RWPE1 (cell line): ENCODE data around the gene LNP1.

Source experiments
- CTCF ChIA-PET: fragments of 350-600 bp; sonication (Branson Sonifier 250); formaldehyde crosslinking; extraction: SDS; loops from one replicate; lab custom pipeline; 2021; lab: Yijun Ruan, JAX
- POLR2A ChIA-PET: fragments of 400-600 bp; formaldehyde crosslinking; extraction: SDS; loops from one replicate; lab custom pipeline; 2020; ENCODE audit warnings: antibody characterized with exemption; ENCODE audit not compliant: low non-redundant PET; lab: Yijun Ruan, JAX
- DNase-seq: peaks from one replicate; pipeline ENCODE4 v3.0.0; 2012; ENCODE audit warnings: low spot score
- H3K27ac ChIP-seq: fragments of 450-650 bp; 2 replicates; pipeline ENCODE4 v1.5.1; 2017
- CTCF ChIP-seq: fragments of 450-650 bp; conservative IDR thresholded peaks from 2 replicates; pipeline ENCODE4 v1.5.1; 2017; ENCODE audit warnings: low read depth, mild to moderate bottlenecking

Gene LNP1

GRCh38 chr3:100396967-100397366 lies 4.4 kb upstream of the LNP1 start:
- POLR2A ChIA-PET: no interaction called here
- H3K27ac ChIP-seq: no peak overlapping the region
- TF ChIP-seq CTCF: no peak
- CTCF ChIA-PET: no interaction called here
- no peak for DNase-seq

GRCh38 chr3:100399341-100400071 lies 1.8 kb upstream of the LNP1 start:
- TF ChIP-seq CTCF: no peak
- CTCF ChIA-PET: interaction anchor here (1.2 kb wide), 1 partner anchor 13 kb away, joined by 3 read pairs; no protein-coding TSS in a partner anchor
- POLR2A ChIA-PET: no interaction called here
- H3K27ac ChIP-seq: no peak overlapping the region
- no peak for DNase-seq

GRCh38 chr3:100400419-100400779 lies 940 bp upstream of the LNP1 start:
- peak; percentile 14 for DNase-seq
- TF ChIP-seq CTCF: no peak
- peak overlapping the region; percentile 91 for H3K27ac ChIP-seq
- ChIA-PET POLR2A (no interaction called here), CTCF (interaction anchor here (1.2 kb wide), 1 partner anchor 14 kb away, joined by 3 read pairs; no protein-coding TSS in a partner anchor)

- DNase-seq: peak; percentile 24
- CTCF ChIA-PET: no interaction called here
- H3K27ac ChIP-seq: peak overlapping the region; percentile 91
- no peak for TF ChIP-seq CTCF
- POLR2A ChIA-PET: interaction anchor here (0.5 kb wide), 1 partner anchor 16 kb away, joined by 4 read pairs; no protein-coding TSS in a partner anchor
Measured at GRCh38 chr3:100401674-100402041, 319 bp downstream of the LNP1 start.

- DNase-seq: peak; percentile 20
- TF ChIP-seq CTCF: no peak
- CTCF ChIA-PET: interaction anchor here (0.6 kb wide), 1 partner anchor 571 kb away, joined by 7 read pairs; no protein-coding TSS in a partner anchor
- peak overlapping the region; percentile 91; the same call in 1 of the 2 replicates for H3K27ac ChIP-seq
- POLR2A ChIA-PET: no interaction called here
Measured at GRCh38 chr3:100402256-100402655, 917 bp downstream of the LNP1 start.

GRCh38 chr3:100402891-100403290 lies 1.6 kb downstream of the LNP1 start:
- POLR2A ChIA-PET: interaction anchor here (0.7 kb wide), 1 partner anchor 22 kb away, joined by 4 read pairs; no protein-coding TSS in a partner anchor
- no peak for DNase-seq
- no peak for TF ChIP-seq CTCF
- no peak overlapping the region for H3K27ac ChIP-seq
- CTCF ChIA-PET: interaction anchor here (0.6 kb wide), 1 partner anchor 982 kb away, joined by 4 read pairs; no protein-coding TSS in a partner anchor
